ENCODE data around the gene SLC7A4. TPM values are rescaled to one million over a fixed set of nuclear protein-coding genes. Genes with fewer than 3 reads are reported as not detected.

The SLC7A4 gene
- total and polyA plus RNA-seq, 2 of the 8 experiments (the other 6 are each of a cell fraction or from before 2014, with no cell fraction given), result 0.92 TPM; not detected in 1

GRCh38 chr22:21054046-21054713, 21.8 kb upstream of the SLC7A4 start (continued):
- no peak for TF ChIP-seq PHF8 (conservative IDR thresholded peaks at IDR 0.05; ENCODE audit: low read depth, low read length)
- TF ChIP-seq BCL11A (IDR thresholded peaks at IDR 0.05; ENCODE audit: low read depth in 2 of 2, low read length in 2 of 2), result no peak
- TF ChIP-seq RAD21 (IDR thresholded peaks at IDR 0.05 in 1 of 2, conservative IDR thresholded peaks at IDR 0.05 in 1 of 2; ENCODE audit: low read depth in 2 of 2, low read length in 2 of 2), result no peak
- no peak for TF ChIP-seq RBBP5 (IDR thresholded peaks at IDR 0.05; ENCODE audit: borderline replicate concordance, low read depth, low read length)

All from H1 (cell line).